Vagina (tissue), 2 donors: ENCODE results near the gene NIPA2.

Source experiments
- POLR2A ChIP-seq, 2 donors: fragments of 450-650 bp; IDR thresholded peaks; one replicate each; pipeline ENCODE4 v1.6.1; 2017; ENCODE audit warnings: antibody characterized with exemption in 2 of 2, mild to moderate bottlenecking in 2 of 2, moderate library complexity in 2 of 2
- POLR2AphosphoS5 ChIP-seq, 2 donors: sonication (generic); formaldehyde crosslinking; IDR thresholded peaks; one replicate each; pipeline ENCODE4 v1.9.0; 2017; ENCODE audit warnings: antibody characterized with exemption in 2 of 2, mild to moderate bottlenecking in 2 of 2, low read depth in 1 of 2; ENCODE audit not compliant: insufficient read depth in 1 of 2
- TF ChIP-seq, protein P1 (sequence below), 3 experiments: fragments of 450-650 bp in 2 of 3; fragments of 200-600 bp in 1 of 3; sonication (generic) in 1 of 3; IDR thresholded peaks; one replicate each; pipeline ENCODE4 v1.5.1; 2017 to 2019; ENCODE audit warnings: antibody characterized with exemption in 3 of 3, mild to moderate bottlenecking in 2 of 3, moderate library complexity in 2 of 3

DNA sequence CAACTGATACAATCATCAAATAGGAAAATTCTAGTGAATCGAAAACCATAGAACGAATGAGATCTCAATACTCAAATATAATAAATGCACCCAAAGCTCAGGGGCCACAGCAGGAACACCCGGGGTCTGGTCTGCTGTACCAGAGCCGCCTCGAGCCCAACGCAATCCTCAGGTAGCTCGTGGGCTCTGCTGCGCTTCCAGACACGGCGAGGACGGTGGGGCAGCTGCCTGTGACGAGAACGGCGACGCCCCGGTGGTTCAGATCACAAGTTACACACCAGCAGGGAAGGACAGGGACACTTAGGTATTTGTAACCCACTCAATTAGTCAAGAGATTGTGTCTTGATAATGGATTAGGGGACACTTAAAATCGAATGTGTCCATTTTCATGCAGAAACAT, 54.6 kb downstream of the NIPA2 start:
- TF ChIP-seq, protein P1, sequence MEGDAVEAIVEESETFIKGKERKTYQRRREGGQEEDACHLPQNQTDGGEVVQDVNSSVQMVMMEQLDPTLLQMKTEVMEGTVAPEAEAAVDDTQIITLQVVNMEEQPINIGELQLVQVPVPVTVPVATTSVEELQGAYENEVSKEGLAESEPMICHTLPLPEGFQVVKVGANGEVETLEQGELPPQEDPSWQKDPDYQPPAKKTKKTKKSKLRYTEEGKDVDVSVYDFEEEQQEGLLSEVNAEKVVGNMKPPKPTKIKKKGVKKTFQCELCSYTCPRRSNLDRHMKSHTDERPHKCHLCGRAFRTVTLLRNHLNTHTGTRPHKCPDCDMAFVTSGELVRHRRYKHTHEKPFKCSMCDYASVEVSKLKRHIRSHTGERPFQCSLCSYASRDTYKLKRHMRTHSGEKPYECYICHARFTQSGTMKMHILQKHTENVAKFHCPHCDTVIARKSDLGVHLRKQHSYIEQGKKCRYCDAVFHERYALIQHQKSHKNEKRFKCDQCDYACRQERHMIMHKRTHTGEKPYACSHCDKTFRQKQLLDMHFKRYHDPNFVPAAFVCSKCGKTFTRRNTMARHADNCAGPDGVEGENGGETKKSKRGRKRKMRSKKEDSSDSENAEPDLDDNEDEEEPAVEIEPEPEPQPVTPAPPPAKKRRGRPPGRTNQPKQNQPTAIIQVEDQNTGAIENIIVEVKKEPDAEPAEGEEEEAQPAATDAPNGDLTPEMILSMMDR (IDR thresholded peaks at IDR 0.05): no peak
- TF ChIP-seq POLR2A (IDR thresholded peaks at IDR 0.05) (no peak), POLR2AphosphoS5 (IDR thresholded peaks at IDR 0.05; ENCODE audit: insufficient read depth in 1 of 2, low read depth in 1 of 2) (no peak)
